Chondrocyte (in vitro differentiated cells): Measurements from ENCODE around the gene TTC32. TPM values are rescaled to one million over a fixed set of nuclear protein-coding genes. Genes with fewer than 3 reads are reported as not detected.

ENCODE experiments used
- DNase-seq: peaks from one replicate; pipeline ENCODE4 v3.0.0; 2021; ENCODE audit warnings: mixed read lengths, low spot score
- H3K27ac Mint-ChIP-seq: one replicate; pipeline ENCODE4 v1.8.0; 2021; ENCODE audit warnings: mild to moderate bottlenecking, moderate library complexity, mixed read lengths; ENCODE audit not compliant: unreplicated experiment
- H3K27me3 Mint-ChIP-seq: 2 replicates; pipeline ENCODE4 v1.8.0; 2021; ENCODE audit warnings: low read depth, mixed read lengths
- H3K36me3 Mint-ChIP-seq: 2 replicates; pipeline ENCODE4 v1.8.0; 2021; ENCODE audit warnings: low read depth, mixed read lengths
- H3K4me1 Mint-ChIP-seq: 2 replicates; pipeline ENCODE4 v1.8.0; 2021; ENCODE audit warnings: low read depth, mild to moderate bottlenecking, mixed read lengths
- H3K4me3 Mint-ChIP-seq: one replicate; pipeline ENCODE4 v1.8.0; 2021; ENCODE audit warnings: mild to moderate bottlenecking, moderate library complexity, mixed read lengths; ENCODE audit not compliant: unreplicated experiment
- H3K9me3 Mint-ChIP-seq: 2 replicates; pipeline ENCODE4 v1.8.0; 2021; ENCODE audit warnings: low read depth, mixed read lengths
- CTCF ChIP-seq: fragments of 200-600 bp; sonication (generic); IDR thresholded peaks from 2 replicates; pipeline ENCODE4 v1.5.0; 2021; ENCODE audit warnings: antibody characterized with exemption, mild to moderate bottlenecking, moderate library complexity
- total RNA-seq: library from RNA; stranded (reverse); gene quantifications from 3 replicates; pipeline ENCODE4 v1.2.1, GENCODE V29; 2021

The TTC32 gene
- total RNA-seq, 1 donor from 2014 or later: 6.7 TPM

DNA sequence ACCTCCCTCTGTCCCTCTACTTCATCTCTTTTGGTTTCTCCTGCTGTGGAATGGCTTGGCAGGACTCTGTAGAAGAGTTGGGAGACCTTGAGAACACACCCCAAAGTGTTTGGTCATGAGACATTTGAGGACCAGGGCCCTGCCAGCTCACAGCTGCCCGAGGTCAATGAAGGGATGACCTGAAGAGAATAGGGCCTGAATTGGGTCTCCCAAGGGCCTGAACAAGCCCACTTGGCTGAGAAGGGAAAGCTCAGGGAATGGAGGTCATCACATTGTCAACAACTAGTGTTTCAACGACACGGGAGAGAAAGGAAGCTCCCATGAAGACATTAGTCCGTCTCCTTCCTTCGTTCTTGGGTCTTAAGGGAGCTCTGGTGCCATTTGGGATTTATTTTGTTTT is 52.8 kb downstream of the TTC32 start:
- Mint-ChIP-seq H3K4me3 (no peak overlapping the region), H3K36me3 (no peaks in the 10 kb centered on the region), H3K9me3 (no peaks in the 10 kb centered on the region), H3K27me3 (no peaks in the 10 kb centered on the region), H3K4me1 (no peaks in the 10 kb centered on the region), H3K27ac (no peak overlapping the region)
- DNase-seq: no peak
- no peak for TF ChIP-seq CTCF

DNA sequence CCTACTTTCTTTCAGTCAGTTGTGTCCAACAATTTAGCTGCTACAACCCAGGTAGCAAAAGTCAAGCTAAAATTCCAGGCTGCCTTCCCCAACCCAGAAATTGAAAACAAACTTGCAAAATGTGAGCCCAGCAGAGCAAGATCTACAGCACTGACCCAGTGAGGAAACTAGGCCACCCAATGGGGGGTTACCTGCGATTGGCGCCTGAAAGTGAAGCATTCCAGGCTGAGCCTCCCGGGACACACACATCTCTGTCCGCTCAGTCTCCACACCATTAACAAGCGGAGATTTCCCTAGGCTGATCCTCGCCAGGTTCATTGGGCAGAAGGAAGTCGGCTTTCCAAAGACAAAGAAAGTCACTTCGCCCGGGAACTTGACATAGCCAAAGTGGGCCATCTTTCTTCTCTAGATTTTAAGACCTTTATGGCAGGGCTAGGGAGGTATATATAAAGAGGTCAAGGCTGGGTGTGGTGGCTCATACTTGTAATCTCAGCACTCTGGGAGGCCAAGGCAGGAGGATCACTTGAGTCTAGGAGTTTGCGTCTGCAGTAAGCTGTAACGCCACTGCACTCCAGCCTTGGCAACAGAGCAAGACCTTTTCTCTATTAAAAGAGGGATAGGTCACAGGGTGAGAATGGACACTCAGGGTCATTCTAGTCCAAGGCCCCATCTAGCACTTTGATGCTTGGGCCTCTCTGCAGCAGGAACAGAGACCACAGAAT is 53.6 kb downstream of the TTC32 start:
- TF ChIP-seq CTCF: no peak
- no peak for DNase-seq
- H3K4me3 Mint-ChIP-seq: no peak overlapping the region
- no peaks in the 10 kb centered on the region for H3K9me3 Mint-ChIP-seq
- no peaks in the 10 kb centered on the region for H3K36me3 Mint-ChIP-seq
- H3K27me3 Mint-ChIP-seq: no peaks in the 10 kb centered on the region
- H3K27ac Mint-ChIP-seq: no peak overlapping the region
- no peaks in the 10 kb centered on the region for H3K4me1 Mint-ChIP-seq

DNA sequence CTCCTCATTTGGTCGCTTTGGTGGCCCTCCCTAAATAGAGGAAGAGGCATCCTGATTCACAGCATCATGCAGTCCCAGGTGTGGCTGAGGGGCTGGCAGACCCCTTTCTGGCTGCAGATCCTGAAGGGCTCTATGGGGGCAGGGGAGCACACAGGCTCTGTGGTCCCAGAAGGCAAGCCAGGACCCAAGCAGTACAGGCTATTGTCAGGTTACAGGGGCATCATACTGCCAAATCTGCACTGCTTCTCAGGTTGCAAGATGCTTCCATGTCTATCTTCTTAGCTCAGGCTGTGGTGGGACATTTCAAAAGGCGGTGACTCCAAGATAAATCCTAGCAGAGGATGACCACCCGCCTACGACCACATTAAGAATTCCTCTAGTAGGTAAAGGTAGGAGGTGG is 54.3 kb downstream of the TTC32 start:
- H3K4me3 Mint-ChIP-seq: no peak overlapping the region
- TF ChIP-seq CTCF: no peak
- no peaks in the 10 kb centered on the region for H3K4me1 Mint-ChIP-seq
- no peaks in the 10 kb centered on the region for H3K9me3 Mint-ChIP-seq
- H3K27me3 Mint-ChIP-seq: no peaks in the 10 kb centered on the region
- no peak overlapping the region for H3K27ac Mint-ChIP-seq
- H3K36me3 Mint-ChIP-seq: no peaks in the 10 kb centered on the region
- DNase-seq: no peak

Other genes starting within 250 kb of the TTC32 start
- 4.6 to 9.6 TPM (median 4.9 TPM) in 3 replicates for gene WDR35, start 88.1 kb upstream of the TTC32 start, total RNA-seq
- gene MATN3, start 110.7 kb upstream of the TTC32 start, total RNA-seq: 17.0 to 17.7 TPM (median 17.0 TPM) in 3 replicates
- gene LAPTM4A, start 149.6 kb upstream of the TTC32 start, total RNA-seq: 361 to 405 TPM (median 404 TPM) in 3 replicates